Measurements from ENCODE around the gene TMEM52.
A peak's percentile ranks its signal among the peaks of the same experiment; 100 is the strongest.
"Not testable (repeated sequence)": the region's sequence is repeated elsewhere in the genome, so short reads cannot be mapped to it uniquely, and the experiment has no call there.

Gene TMEM52

DNA sequence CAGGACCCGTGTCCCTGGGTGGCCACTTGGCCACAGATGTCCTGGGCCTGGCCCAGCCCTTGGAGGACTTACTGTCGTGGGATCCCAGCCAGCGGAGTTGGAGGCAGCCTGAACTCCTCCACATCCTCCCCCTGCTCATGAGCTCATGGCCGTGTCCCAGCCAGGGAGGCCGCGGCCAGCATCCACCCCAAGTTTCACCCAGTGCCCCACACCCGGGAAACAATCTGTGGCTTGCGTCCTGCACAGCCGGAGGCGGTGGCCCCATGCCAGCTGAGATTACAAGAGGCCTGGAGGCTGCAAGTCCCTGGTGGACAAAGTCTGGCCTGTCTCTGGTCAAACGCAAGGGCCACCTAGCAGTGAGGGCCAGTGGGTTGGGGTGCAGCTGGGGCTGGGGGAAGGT, 27.5 kb upstream of the TMEM52 start:
- DNase-seq (ENCODE audit: low read depth in 2 of 2, low spot score in 1 of 2), result no peak

- DNase-seq (ENCODE audit: low read depth in 2 of 2, low spot score in 1 of 2), result no peak
Observed at GRCh38 chr1:1945782-1946393, 26.8 kb upstream of the TMEM52 start.

DNA sequence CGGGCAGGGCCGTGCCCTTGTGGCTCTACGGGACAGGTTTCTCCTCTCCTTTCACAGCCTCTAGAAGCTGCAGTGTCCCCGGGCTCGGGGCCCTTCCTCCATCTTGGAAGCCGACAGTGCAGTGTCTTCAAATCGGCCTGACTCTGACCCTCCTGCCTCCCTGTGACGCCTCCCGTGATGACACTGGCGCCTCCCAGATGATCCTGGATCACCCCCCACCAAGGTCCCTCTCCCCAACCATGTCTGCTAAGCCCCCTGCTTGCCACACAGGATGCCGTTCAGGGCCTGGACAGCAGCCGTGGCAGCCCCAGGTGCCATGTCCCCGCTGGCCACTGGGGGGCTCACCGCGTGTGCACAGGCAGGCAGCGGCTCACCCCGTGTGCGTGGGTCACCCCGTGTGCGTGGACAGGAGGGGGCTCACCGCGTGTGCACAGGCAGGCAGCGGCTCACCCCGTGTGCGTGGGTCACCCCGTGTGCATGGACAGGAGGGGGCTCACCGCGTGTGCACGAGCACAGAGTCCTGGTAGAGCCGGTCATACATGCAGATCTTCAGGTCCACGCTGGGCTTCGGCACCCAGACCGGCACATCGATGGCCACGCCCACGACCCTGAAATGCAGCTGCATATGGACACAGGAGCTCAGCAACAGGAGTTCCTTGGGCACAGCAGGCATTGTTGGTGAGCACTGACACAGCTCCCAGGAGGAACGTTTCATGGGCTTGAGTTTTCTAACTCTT, 24.9 kb upstream of the TMEM52 start:
- peak; percentile 22 to 28 for DNase-seq (ENCODE audit: low read depth in 2 of 2, low spot score in 1 of 2)

DNA sequence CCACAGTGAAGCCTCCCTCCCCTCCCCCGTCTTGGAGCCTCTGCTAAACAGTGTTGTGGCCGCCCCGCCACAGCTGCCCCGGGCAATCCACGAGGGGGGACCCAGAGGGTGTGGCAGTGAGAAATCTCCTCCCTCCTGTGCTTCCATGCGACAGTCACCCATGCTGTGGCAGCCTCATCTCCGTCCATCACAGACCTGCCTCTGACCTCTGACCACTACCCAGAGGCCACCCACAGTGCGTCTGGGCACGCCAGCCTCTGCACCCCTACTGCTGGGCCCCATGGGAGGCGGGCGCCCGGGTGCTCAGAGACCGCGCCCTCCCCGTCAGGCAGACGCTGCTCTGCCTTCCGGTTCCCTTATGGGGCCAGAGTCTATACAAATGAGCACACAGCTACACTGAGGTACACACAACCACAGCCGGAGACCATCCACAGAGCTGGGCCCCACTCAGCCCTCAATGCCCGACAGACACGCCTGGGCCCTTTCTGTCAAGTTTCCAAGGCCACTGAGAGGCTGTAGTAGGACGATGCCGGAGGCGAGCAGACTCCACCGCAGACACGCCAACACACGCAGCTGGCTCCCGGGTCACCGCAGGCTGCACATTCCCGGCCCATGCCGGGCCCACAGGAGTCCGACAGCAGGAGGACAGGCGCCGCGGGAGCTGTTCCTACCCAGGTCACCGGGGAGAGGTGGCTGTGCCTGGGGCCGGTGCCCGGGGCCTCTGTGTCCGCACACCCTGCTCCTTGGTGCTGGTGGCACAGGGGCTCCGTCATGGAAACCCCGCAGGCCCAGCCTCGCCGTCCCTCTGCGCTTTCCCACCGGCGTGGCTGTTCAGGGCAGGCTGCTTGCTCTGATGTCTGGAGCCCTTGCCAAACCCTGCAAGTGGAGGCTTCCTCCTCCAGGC, 23.9 kb upstream of the TMEM52 start:
- no peak for DNase-seq (ENCODE audit: low read depth in 2 of 2, low spot score in 1 of 2)

- DNase-seq (ENCODE audit: low read depth in 2 of 2, low spot score in 1 of 2), result no peak
Observed at GRCh38 chr1:1941868-1942752, 23.0 kb upstream of the TMEM52 start.

DNA sequence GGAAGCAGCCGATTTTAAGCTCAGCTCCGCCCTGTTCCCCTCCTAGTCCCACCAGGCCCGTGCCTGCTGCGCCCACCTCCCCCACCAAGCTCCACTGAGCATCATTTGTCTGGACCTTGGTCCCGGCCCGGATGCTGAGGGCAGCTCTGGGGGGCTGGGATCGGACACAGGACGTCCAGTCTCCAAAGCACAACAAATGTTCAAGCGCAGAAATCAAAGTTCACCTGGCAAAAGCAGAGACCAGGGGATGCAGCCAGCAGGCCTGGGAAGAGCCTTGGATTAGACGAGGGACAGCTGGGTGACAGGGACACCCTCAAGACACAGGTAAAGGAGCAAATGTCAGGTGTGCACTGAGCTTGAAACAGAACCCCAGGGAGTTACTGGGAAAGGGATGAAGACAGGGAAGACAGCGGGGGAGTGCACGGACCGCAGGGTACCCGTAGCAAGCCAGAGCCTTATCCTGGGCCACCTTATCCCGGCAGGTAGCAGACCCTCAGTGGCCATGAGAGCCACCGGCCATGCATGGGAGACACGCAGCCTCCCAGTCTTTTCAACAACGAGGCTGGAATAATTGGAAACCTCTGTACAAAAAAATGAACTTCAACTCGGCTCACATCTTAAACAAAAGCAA, 22.2 kb upstream of the TMEM52 start:
- DNase-seq (ENCODE audit: low read depth in 2 of 2, low spot score in 1 of 2), result no peak

DNA sequence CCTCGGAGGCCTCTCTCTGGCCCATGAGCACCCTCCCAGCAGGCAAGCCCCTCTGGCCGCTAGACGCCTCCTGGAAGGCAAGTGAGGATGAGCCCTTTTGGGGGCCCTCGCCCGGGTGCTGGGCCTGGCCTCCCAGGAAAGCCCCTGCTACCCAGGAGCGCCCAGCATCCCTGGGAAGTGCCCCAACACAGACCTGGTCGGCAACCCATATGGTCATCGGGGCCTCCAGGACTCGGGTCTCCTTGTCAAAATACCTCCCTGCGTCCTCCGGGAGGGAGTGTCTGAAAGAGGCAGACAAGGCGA, 21.0 kb upstream of the TMEM52 start:
- DNase-seq (ENCODE audit: low read depth in 2 of 2, low spot score in 1 of 2), result no peak

- no peak for DNase-seq (ENCODE audit: low read depth in 2 of 2, low spot score in 1 of 2)
Observed at GRCh38 chr1:1939296-1940122, 20.4 kb upstream of the TMEM52 start.

- no peak for DNase-seq (ENCODE audit: low read depth in 2 of 2, low spot score in 1 of 2)
Observed at GRCh38 chr1:1938613-1939295, 19.7 kb upstream of the TMEM52 start.

DNA sequence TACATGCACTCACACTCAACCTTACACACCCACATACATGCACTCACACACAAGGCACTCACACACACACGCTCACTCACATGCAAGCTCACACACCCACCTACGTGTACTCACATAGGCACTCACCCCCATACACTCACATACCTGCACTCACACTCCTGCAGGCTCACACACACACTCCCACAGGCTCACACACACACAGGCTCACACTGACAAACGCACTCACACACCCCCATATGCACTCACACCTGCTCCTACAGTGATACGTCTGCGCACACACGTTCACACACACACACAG, 19.1 kb upstream of the TMEM52 start:
- DNase-seq (ENCODE audit: low read depth in 2 of 2, low spot score in 1 of 2), result no peak

- DNase-seq (ENCODE audit: low read depth in 2 of 2, low spot score in 1 of 2), result no peak
Observed at GRCh38 chr1:1937549-1938275, 18.6 kb upstream of the TMEM52 start.

GRCh38 chr1:1937061-1937460, 18.0 kb upstream of the TMEM52 start:
- no peak for DNase-seq (ENCODE audit: low read depth in 2 of 2, low spot score in 1 of 2)

DNA sequence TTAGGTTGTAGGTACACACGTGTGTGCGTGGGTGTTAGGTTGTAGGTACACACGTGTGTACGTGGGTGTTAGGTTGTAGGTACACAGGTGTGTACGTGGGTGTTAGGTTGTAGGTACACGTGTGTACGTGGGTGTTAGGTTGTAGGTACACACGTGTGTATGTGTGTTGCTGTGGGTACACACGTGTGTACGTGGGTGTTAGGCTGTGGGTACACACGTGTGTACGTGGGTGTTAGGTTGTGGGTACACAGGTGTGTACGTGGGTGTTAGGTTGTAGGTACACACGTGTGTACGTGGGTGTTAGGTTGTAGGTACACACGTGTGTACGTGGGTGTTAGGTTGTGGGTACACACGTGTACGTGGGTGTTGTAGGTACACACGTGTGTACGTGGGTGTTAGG, 15.8 kb upstream of the TMEM52 start:
- DNase-seq (ENCODE audit: low read depth in 2 of 2, low spot score in 1 of 2), result not testable (repeated sequence)

- DNase-seq (ENCODE audit: low read depth in 2 of 2, low spot score in 1 of 2), result no peak
Observed at GRCh38 chr1:1929639-1930545, 10.8 kb upstream of the TMEM52 start.

- DNase-seq (ENCODE audit: low read depth in 2 of 2, low spot score in 1 of 2), result no peak
Observed at GRCh38 chr1:1929102-1929638, 10.1 kb upstream of the TMEM52 start.

GRCh38 chr1:1928231-1929101, 9.4 kb upstream of the TMEM52 start:
- no peak for DNase-seq (ENCODE audit: low read depth in 2 of 2, low spot score in 1 of 2)

- DNase-seq (ENCODE audit: low read depth in 2 of 2, low spot score in 1 of 2), result no peak
Observed at GRCh38 chr1:1927751-1928150, 8.7 kb upstream of the TMEM52 start.
